Measurements from ENCODE around the gene SUPT20HL1. TPM values are rescaled to one million over a fixed set of nuclear protein-coding genes. Genes with fewer than 3 reads are reported as not detected.

SUPT20HL1 gene
- total RNA-seq, 2 donors from 2014 or later: not detected

- H3K4me1 ChIP-seq (ENCODE audit: control insufficient read depth in 1 of 2, low read depth in 2 of 2): no peaks in the 10 kb centered on the region
- DNase-seq (ENCODE audit: low spot score): no peak
- no peaks in the 10 kb centered on the region for H3K36me3 ChIP-seq
- no peak for TF ChIP-seq CTCF (IDR thresholded peaks at IDR 0.05)
- H3K27me3 ChIP-seq (replicated peaks; ENCODE audit: insufficient read depth): no peaks in the 10 kb centered on the region
- H3K9me3 ChIP-seq: no peaks in the 10 kb centered on the region
- H3K27ac ChIP-seq: no peak overlapping the region
- H3K4me3 ChIP-seq: no peak overlapping the region
- no peak for ATAC-seq (ENCODE audit: insufficient number of reproducible peaks, low FRiP score, low read depth)
Measured at GRCh38 chrX:24372021-24372763, 11.8 kb downstream of the SUPT20HL1 start.

GRCh38 chrX:24375600-24376131 is 15.2 kb downstream of the SUPT20HL1 start:
- no peak for DNase-seq (ENCODE audit: low spot score)
- no peak for TF ChIP-seq CTCF (IDR thresholded peaks at IDR 0.05)
- no peaks in the 10 kb centered on the region for H3K4me1 ChIP-seq (ENCODE audit: control insufficient read depth in 1 of 2, low read depth in 2 of 2)
- no peak overlapping the region for H3K4me3 ChIP-seq
- no peaks in the 10 kb centered on the region for H3K27me3 ChIP-seq (replicated peaks; ENCODE audit: insufficient read depth)
- no peaks in the 10 kb centered on the region for H3K36me3 ChIP-seq
- no peaks in the 10 kb centered on the region for H3K9me3 ChIP-seq
- H3K27ac ChIP-seq: no peak overlapping the region
- no peak for ATAC-seq (ENCODE audit: insufficient number of reproducible peaks, low FRiP score, low read depth)

DNA sequence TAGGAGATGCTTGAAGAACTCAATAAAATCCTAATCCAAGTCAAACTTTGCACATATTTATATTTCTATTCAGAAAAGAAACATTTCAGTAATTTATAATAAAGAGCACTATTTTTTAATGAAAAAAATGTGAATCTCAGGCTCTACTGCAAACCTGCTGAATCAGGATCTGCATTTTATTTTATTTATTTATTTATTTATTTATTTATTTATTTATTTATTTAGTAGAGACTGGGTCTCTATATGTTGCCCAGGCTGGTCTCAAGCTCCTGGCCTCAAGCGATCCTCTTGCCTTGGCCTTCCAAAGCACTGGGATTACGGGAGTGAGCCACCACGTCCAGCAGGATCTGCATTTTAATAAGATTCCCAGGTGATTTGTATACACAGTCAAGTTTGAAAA is 16.0 kb downstream of the SUPT20HL1 start:
- Histone ChIP-seq H3K36me3 (no peaks in the 10 kb centered on the region), H3K27ac (no peak overlapping the region), H3K4me3 (no peak overlapping the region), H3K4me1 (ENCODE audit: control insufficient read depth in 1 of 2, low read depth in 2 of 2) (no peaks in the 10 kb centered on the region), H3K27me3 (replicated peaks; ENCODE audit: insufficient read depth) (no peaks in the 10 kb centered on the region), H3K9me3 (no peaks in the 10 kb centered on the region)
- no peak for ATAC-seq (ENCODE audit: insufficient number of reproducible peaks, low FRiP score, low read depth)
- DNase-seq (ENCODE audit: low spot score): no peak
- no peak for TF ChIP-seq CTCF (IDR thresholded peaks at IDR 0.05)

- no peaks in the 10 kb centered on the region for H3K36me3 ChIP-seq
- H3K27ac ChIP-seq: no peak overlapping the region
- H3K4me1 ChIP-seq (ENCODE audit: control insufficient read depth in 1 of 2, low read depth in 2 of 2): no peaks in the 10 kb centered on the region
- no peak for TF ChIP-seq CTCF (IDR thresholded peaks at IDR 0.05)
- no peaks in the 10 kb centered on the region for H3K27me3 ChIP-seq (replicated peaks; ENCODE audit: insufficient read depth)
- ATAC-seq (ENCODE audit: insufficient number of reproducible peaks, low FRiP score, low read depth): no peak
- H3K9me3 ChIP-seq: no peaks in the 10 kb centered on the region
- no peak overlapping the region for H3K4me3 ChIP-seq
- DNase-seq (ENCODE audit: low spot score): no peak
Measured at GRCh38 chrX:24377195-24377594, 16.8 kb downstream of the SUPT20HL1 start.

DNA sequence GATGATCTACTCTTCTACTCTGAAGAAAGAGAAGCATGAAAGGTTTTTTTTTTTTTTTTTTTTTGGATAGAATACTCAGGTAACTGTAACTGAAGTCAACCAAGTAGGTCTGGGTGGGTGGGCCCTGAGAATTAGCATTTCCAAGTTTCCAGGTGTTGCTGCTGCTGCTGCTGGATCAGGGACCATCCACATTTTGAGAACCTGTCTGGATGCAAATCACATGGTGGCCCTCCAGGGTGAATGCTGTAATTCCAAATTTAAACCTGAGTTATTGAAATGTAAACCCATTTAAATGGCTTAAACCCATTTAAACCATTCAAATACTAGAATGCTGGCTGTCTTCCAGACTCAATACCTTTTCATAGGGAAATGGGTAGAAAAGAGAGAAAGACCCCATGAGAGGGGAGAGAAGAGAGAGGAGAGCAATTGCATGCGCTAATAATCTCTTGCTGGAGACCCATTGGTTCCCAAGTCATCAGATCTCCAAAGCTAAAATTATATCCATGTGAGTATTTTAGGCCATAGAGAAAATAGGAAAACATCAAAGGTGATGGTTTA is 17.6 kb downstream of the SUPT20HL1 start:
- Histone ChIP-seq H3K9me3 (no peaks in the 10 kb centered on the region), H3K27me3 (replicated peaks; ENCODE audit: insufficient read depth) (no peaks in the 10 kb centered on the region), H3K4me3 (no peak overlapping the region), H3K4me1 (ENCODE audit: control insufficient read depth in 1 of 2, low read depth in 2 of 2) (no peaks in the 10 kb centered on the region), H3K36me3 (no peaks in the 10 kb centered on the region), H3K27ac (no peak overlapping the region)
- no peak for TF ChIP-seq CTCF (IDR thresholded peaks at IDR 0.05)
- DNase-seq (ENCODE audit: low spot score) (no peak), ATAC-seq (ENCODE audit: insufficient number of reproducible peaks, low FRiP score, low read depth) (no peak)
